Endothelial cell (in vitro differentiated cells): ENCODE measurements around the gene TEX19. TPM values are rescaled to one million over a fixed set of nuclear protein-coding genes. Genes with fewer than 3 reads are reported as not detected.

Experiments used
- DNase-seq: peaks from one replicate; pipeline ENCODE4 v3.0.0; 2021; ENCODE audit warnings: low spot score
- H3K27ac Mint-ChIP-seq: one replicate; pipeline ENCODE4 v1.8.0; 2021; ENCODE audit warnings: mixed read lengths, inconsistent platforms; ENCODE audit not compliant: unreplicated experiment
- H3K27me3 Mint-ChIP-seq: one replicate; pipeline ENCODE4 v1.8.0; 2021; ENCODE audit warnings: mild to moderate bottlenecking, moderate library complexity, mixed read lengths, inconsistent platforms; ENCODE audit not compliant: unreplicated experiment
- H3K36me3 Mint-ChIP-seq: one replicate; pipeline ENCODE4 v1.8.0; 2021; ENCODE audit warnings: mild to moderate bottlenecking, low read depth, mixed read lengths, inconsistent platforms; ENCODE audit not compliant: unreplicated experiment
- H3K4me1 Mint-ChIP-seq: one replicate; pipeline ENCODE4 v1.8.0; 2021; ENCODE audit warnings: mild to moderate bottlenecking, mixed read lengths, inconsistent platforms; ENCODE audit not compliant: unreplicated experiment
- H3K4me3 Mint-ChIP-seq: one replicate; pipeline ENCODE4 v1.8.0; 2021; ENCODE audit warnings: mild to moderate bottlenecking, mixed read lengths, inconsistent platforms; ENCODE audit not compliant: unreplicated experiment
- H3K9me3 Mint-ChIP-seq: one replicate; pipeline ENCODE4 v1.8.0; 2021; ENCODE audit warnings: mixed read lengths, inconsistent platforms; ENCODE audit not compliant: unreplicated experiment
- total RNA-seq: library from RNA; stranded (reverse); fragmentation: NEBNext Ultra II Directional; extraction: Animal tissue kit (Norgen Biotek cat#: 25700); gene quantifications from one replicate; pipeline ENCODE4 v1.2.1, GENCODE V29; 2021; ENCODE audit not compliant: unreplicated experiment
- TF ChIP-seq, protein P1 (sequence below): fragments of 200-600 bp; sonication (generic); IDR thresholded peaks from one replicate; pipeline ENCODE4 v1.5.0; 2021; ENCODE audit warnings: antibody characterized with exemption; ENCODE audit not compliant: unreplicated experiment

Gene TEX19
- total RNA-seq, 1 donor from 2014 or later, result 0.26 TPM

DNA sequence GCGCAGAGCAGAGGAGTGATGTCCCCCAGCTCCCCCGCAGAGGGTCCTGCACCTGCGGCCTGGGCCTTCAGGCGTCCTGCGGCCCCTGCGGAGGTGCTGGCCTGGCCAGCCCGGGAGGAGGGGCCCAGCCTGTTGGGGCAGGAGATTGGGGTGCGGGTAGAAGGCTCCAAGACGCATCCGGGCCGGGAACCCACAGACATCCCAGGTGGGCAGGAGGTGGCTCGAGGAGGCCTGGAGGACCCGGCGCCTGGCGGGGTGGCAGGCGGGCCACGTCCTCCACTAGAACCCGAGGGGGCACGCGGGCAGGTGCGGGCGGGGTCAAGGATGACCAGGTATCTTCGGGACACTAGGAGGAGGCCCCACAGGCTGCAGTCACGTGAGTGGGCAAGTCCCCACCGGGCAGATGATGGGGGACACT lies 24.8 kb upstream of the TEX19 start:
- no peak for DNase-seq
- H3K4me1 Mint-ChIP-seq, result peaks cover 2% of the 10 kb centered on the region
- TF ChIP-seq, protein P1, sequence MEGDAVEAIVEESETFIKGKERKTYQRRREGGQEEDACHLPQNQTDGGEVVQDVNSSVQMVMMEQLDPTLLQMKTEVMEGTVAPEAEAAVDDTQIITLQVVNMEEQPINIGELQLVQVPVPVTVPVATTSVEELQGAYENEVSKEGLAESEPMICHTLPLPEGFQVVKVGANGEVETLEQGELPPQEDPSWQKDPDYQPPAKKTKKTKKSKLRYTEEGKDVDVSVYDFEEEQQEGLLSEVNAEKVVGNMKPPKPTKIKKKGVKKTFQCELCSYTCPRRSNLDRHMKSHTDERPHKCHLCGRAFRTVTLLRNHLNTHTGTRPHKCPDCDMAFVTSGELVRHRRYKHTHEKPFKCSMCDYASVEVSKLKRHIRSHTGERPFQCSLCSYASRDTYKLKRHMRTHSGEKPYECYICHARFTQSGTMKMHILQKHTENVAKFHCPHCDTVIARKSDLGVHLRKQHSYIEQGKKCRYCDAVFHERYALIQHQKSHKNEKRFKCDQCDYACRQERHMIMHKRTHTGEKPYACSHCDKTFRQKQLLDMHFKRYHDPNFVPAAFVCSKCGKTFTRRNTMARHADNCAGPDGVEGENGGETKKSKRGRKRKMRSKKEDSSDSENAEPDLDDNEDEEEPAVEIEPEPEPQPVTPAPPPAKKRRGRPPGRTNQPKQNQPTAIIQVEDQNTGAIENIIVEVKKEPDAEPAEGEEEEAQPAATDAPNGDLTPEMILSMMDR, result no peak

DNA sequence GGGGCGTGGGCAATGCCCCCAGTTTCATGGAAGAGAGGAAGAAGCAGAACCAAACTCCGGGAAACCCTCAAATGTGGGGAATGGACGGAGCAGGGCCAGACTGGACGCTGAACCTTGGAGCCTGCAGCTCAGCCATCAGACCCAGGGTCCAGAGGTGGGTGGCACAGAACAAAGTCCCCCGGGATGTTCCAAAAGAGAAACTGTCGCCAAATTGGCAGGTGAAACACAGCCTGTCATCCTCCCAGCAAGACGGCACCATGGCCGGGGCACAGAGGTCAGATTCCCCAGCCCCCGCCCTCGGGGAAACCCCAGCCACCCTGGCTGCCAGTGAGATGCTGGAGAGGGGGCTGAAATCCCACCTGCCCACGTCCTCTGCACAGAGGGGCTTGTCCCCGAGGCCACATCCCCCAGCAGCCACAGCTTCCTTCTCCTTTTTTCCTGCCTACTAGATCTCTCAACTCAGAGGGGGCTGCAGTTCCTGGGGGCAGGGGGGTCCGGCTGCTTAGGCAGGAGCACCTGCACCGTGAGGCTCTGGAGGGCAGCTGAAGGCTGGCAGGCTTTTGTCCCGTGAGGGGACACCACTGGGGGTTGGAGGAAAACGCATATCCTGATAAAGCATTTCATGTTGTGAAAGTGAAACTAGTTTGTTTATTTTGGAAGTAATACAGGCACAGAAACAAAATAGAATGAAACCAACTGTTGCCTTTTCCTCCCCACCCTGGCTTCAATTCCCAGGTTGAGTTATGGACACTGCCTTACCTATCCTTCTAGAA lies 24.2 kb upstream of the TEX19 start:
- H3K9me3 Mint-ChIP-seq, result no peaks in the 10 kb centered on the region
- H3K27me3 Mint-ChIP-seq, result peaks cover 24% of the 10 kb centered on the region
- H3K36me3 Mint-ChIP-seq, result no peaks in the 10 kb centered on the region
- DNase-seq, result no peak
- peaks cover 2% of the 10 kb centered on the region for H3K4me1 Mint-ChIP-seq
- TF ChIP-seq, protein P1, result no peak
- H3K27ac Mint-ChIP-seq, result no peak overlapping the region
- peak overlapping the region; percentile 76 for H3K4me3 Mint-ChIP-seq

More for the DNA sequence above, 24.8 kb upstream of the TEX19 start:
- Mint-ChIP-seq H3K4me3 (no peak overlapping the region), H3K36me3 (no peaks in the 10 kb centered on the region), H3K9me3 (no peaks in the 10 kb centered on the region), H3K27me3 (peaks cover 26% of the 10 kb centered on the region), H3K27ac (no peak overlapping the region)

DNA sequence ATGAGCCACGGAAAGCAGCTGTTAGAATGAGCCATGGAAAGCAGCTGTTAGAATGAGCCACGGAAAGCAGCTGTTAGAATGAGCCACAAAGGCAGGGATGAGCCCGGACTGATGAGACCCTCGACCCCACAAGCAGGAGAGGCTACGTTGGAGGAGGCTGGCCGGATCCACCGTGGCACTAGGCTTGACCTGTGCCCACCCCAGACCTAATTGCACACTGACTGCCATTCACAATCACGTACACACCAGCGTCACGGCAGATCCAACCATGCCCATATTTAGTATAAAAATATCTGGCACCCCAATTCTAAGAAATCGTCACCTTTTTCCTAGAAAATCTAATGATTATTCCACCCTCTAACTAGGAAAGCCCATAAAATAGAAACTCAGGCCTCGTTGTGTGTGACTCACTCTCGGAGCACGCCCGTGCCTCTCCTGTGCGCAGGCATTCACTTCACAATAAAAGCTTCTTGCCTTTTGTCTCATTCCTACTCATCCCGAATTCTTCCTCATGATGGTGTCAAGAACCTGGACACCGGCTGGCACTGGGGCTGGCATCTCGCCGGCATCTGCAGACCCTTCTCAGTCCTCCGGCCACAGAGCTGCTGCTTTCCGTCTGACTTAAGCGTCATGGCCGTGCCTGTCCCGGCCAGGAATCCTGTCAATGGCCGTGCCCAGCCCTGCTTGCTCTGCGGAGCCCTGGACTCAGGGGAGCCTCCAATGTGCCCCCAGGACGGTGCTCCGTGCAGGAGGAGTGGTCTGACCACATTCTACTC lies 20.0 kb upstream of the TEX19 start:
- H3K27ac Mint-ChIP-seq, result no peak overlapping the region
- H3K9me3 Mint-ChIP-seq, result no peaks in the 10 kb centered on the region
- TF ChIP-seq, protein P1, result no peak
- no peaks in the 10 kb centered on the region for H3K36me3 Mint-ChIP-seq
- no peak overlapping the region for H3K4me3 Mint-ChIP-seq
- peaks cover 2% of the 10 kb centered on the region for H3K4me1 Mint-ChIP-seq
- H3K27me3 Mint-ChIP-seq, result peaks cover 20% of the 10 kb centered on the region
- DNase-seq, result no peak

DNA sequence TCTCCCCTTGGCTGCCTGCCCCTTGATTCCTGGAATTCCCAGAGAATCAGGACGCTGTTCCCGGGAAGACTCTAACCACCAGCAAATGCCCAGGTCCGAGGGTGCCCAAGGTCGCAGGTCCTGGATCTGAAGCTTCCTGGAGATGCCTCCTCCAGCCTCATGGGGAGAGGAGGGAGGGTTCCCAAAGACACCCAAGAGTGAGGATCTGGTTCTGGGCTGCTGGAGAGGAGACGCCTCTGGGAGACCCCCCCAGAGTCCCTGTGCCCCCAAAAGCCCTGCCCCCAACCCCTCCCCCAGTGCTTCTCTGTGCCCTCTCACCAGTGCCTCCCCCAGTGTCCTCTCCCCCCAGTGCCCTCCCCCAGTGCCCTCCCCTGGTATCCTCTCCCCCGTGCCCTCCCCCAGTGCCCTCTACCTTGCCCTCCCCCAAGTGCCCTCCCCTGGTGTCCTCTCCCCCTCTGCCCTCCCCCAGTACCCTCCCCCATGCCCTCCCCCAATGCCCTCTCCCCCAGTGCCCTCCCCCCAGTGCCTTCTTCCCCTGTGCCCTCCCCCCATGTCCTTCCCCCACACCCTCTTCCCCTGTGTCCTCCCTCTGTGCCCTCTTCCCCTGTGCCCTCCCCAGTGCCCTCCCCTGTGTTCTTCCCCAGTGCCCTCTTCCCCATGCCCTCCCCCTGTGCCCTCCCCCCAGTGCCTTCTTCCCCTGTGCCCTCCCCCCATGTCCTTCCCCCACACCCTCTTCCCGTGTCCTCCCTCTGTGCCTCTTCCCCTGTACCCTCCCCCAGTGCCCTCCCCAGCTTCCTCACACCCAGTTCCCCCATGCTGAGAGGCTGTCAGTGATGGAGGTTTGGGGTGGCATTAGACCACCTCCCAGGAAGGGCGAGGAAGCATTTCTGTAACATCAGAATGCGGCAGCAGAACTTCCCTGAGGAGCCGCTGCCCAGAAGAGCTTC lies 19.1 kb upstream of the TEX19 start:
- Mint-ChIP-seq H3K4me1 (peaks cover 2% of the 10 kb centered on the region), H3K27ac (no peak overlapping the region), H3K9me3 (no peaks in the 10 kb centered on the region), H3K27me3 (peaks cover 15% of the 10 kb centered on the region), H3K36me3 (no peaks in the 10 kb centered on the region), H3K4me3 (no peak overlapping the region)
- DNase-seq, result no peak
- TF ChIP-seq, protein P1, result no peak
